GM13976 (cell line): ENCODE measurements around the gene RAPGEF2.
"Not testable (repeated sequence)": the region's sequence is repeated elsewhere in the genome, so short reads cannot be mapped to it uniquely, and the experiment has no call there.

Experiments used
- DNase-seq: peaks from one replicate; pipeline ENCODE4 v3.0.0; 2012; ENCODE audit warnings: low spot score
- CTCF ChIP-seq: IDR thresholded peaks from 2 replicates; pipeline ENCODE4 v1.5.1; 2012; ENCODE audit warnings: borderline replicate concordance, mild to moderate bottlenecking; ENCODE audit not compliant: insufficient read depth; ENCODE audit errors: extremely low read depth, missing control alignments, control extremely low read depth
- in situ Hi-C: fragments of 300-500 bp; cut with MboI; formaldehyde crosslinking; loops from one replicate; pipeline ENCODE4 v1.12.0; 2022; ENCODE audit warnings: low sequenced_read_pairs, mixed read lengths, inconsistent platforms; ENCODE audit not compliant: unreplicated experiment

RAPGEF2 gene

GRCh38 chr4:159079074-159079473, 23.8 kb upstream of the RAPGEF2 start:
- no peak for DNase-seq
- in situ Hi-C loops = no loop called here
- TF ChIP-seq CTCF = no peak

GRCh38 chr4:159086606-159087005, 16.3 kb upstream of the RAPGEF2 start:
- no peak for TF ChIP-seq CTCF
- no peak for DNase-seq
- in situ Hi-C loops = no loop called here

- TF ChIP-seq CTCF = no peak
- DNase-seq = no peak
- in situ Hi-C loops = no loop called here
These were observed 12.6 kb upstream of the RAPGEF2 start for GRCh38 chr4:159090255-159090654.

- in situ Hi-C loops, DNase-seq: not testable (repeated sequence)
These were observed 8.7 kb upstream of the RAPGEF2 start for GRCh38 chr4:159094156-159094555.

GRCh38 chr4:159096434-159096833, 6.4 kb upstream of the RAPGEF2 start:
- in situ Hi-C loops = no loop called here
- DNase-seq = no peak
- no peak for TF ChIP-seq CTCF

GRCh38 chr4:159097144-159097543, 5.7 kb upstream of the RAPGEF2 start:
- no peak for DNase-seq
- in situ Hi-C loops = no loop called here
- no peak for TF ChIP-seq CTCF

GRCh38 chr4:159097785-159098184, 5.1 kb upstream of the RAPGEF2 start:
- DNase-seq = no peak
- TF ChIP-seq CTCF = no peak
- in situ Hi-C loops = no loop called here
